Neuronal stem cell (in vitro differentiated cells): ENCODE measurements around the gene TMEM151B.

Experiments used
- DNase-seq: peaks from one replicate; pipeline ENCODE4 v3.0.0-alpha.2; 2013; ENCODE audit warnings: low spot score
- H2AFZ ChIP-seq: one replicate; pipeline ENCODE4 v1.6.1; 2013; ENCODE audit warnings: mild to moderate bottlenecking, low read length, inconsistent platforms
- H2AK5ac ChIP-seq: 2 replicates; pipeline ENCODE4 v1.6.1; 2013; ENCODE audit warnings: low read depth, mild to moderate bottlenecking, inconsistent platforms, low read length, moderate library complexity, mixed read lengths
- H2BK120ac ChIP-seq: 2 replicates; pipeline ENCODE4 v1.6.1; 2013; ENCODE audit warnings: low read depth, mild to moderate bottlenecking, inconsistent platforms, low read length, moderate library complexity, mixed read lengths
- H2BK12ac ChIP-seq: one replicate; pipeline ENCODE4 v1.6.1; 2013; ENCODE audit warnings: low read length, inconsistent platforms
- H2BK15ac ChIP-seq: 2 replicates; pipeline ENCODE4 v1.6.1; 2013; ENCODE audit warnings: mild to moderate bottlenecking, low read length, inconsistent platforms, mixed read lengths
- H2BK5ac ChIP-seq: one replicate; pipeline ENCODE4 v1.6.1; 2013; ENCODE audit warnings: inconsistent platforms, mild to moderate bottlenecking, low read length, moderate library complexity
- H3K14ac ChIP-seq: one replicate; pipeline ENCODE4 v1.6.1; 2013; ENCODE audit warnings: low read length, inconsistent platforms
- H3K18ac ChIP-seq: 2 replicates; pipeline ENCODE4 v1.6.1; 2013; ENCODE audit warnings: low read length, inconsistent platforms
- H3K23ac ChIP-seq: 2 replicates; pipeline ENCODE4 v1.6.1; 2013; ENCODE audit warnings: low read depth, mild to moderate bottlenecking, mixed read lengths, low read length, inconsistent platforms; ENCODE audit not compliant: poor library complexity
- H3K27ac ChIP-seq: replicated peaks from 3 replicates; pipeline ENCODE4 v1.5.1; 2013; ENCODE audit warnings: low read length, inconsistent platforms
- H3K27me3 ChIP-seq, 3 experiments: 2 replicates each; pipeline ENCODE4 v1.6.1; 2013; ENCODE audit warnings: low read length in 3 of 3, mild to moderate bottlenecking in 2 of 3, inconsistent platforms in 1 of 3, low read depth in 1 of 3, mixed read lengths in 1 of 3, moderate library complexity in 1 of 3; ENCODE audit not compliant: control insufficient read depth in 3 of 3, insufficient read depth in 3 of 3
- H3K36me3 ChIP-seq, 2 donors: replicated peaks in 1 of 2; 2 replicates each; pipeline ENCODE4 v1.6.1; 2013; ENCODE audit warnings: low read length in 2 of 2; ENCODE audit not compliant: control insufficient read depth in 2 of 2, insufficient read depth in 2 of 2
- H3K4ac ChIP-seq: 2 replicates; pipeline ENCODE4 v1.6.1; 2013; ENCODE audit warnings: inconsistent platforms, mild to moderate bottlenecking, low read length, moderate library complexity
- H3K4me1 ChIP-seq, 2 donors: 1 replicate in 1 of 2; 2 replicates in 1 of 2; pipeline ENCODE4 v1.6.1; 2013; ENCODE audit warnings: low read length in 2 of 2, low read depth in 1 of 2; ENCODE audit not compliant: control insufficient read depth in 2 of 2, insufficient read depth in 1 of 2
- H3K4me2 ChIP-seq: one replicate; pipeline ENCODE4 v1.6.1; 2013; ENCODE audit warnings: mild to moderate bottlenecking, low read length, inconsistent platforms; ENCODE audit not compliant: insufficient read depth, poor library complexity, severe bottlenecking
- H3K4me3 ChIP-seq, 2 donors: 2 replicates each; pipeline ENCODE4 v1.5.1; 2013; ENCODE audit warnings: low read length in 2 of 2, mild to moderate bottlenecking in 2 of 2, inconsistent platforms in 1 of 2, moderate library complexity in 1 of 2
- H3K79me1 ChIP-seq: one replicate; pipeline ENCODE4 v1.6.1; 2013; ENCODE audit warnings: low read depth, mild to moderate bottlenecking, inconsistent platforms, low read length, moderate library complexity
- H3K9ac ChIP-seq: one replicate; pipeline ENCODE4 v1.6.1; 2013; ENCODE audit warnings: mild to moderate bottlenecking, low read depth, low read length, inconsistent platforms; ENCODE audit not compliant: poor library complexity
- H3K9me3 ChIP-seq, 2 donors: replicated peaks in 1 of 2; 2 replicates each; pipeline versions ENCODE3 to v1.6.1; 2013; ENCODE audit warnings: low read length in 2 of 2, mild to moderate bottlenecking in 2 of 2, inconsistent platforms in 1 of 2, low read depth in 1 of 2, mixed read lengths in 1 of 2, moderate library complexity in 1 of 2; ENCODE audit not compliant: control insufficient read depth in 2 of 2, insufficient read depth in 1 of 2
- H4K8ac ChIP-seq: one replicate; pipeline ENCODE4 v1.6.1; 2013; ENCODE audit warnings: low read depth, mild to moderate bottlenecking, inconsistent platforms, low read length, moderate library complexity
- H4K91ac ChIP-seq: one replicate; pipeline ENCODE4 v1.6.1; 2013; ENCODE audit warnings: low read length, low read depth, mild to moderate bottlenecking, inconsistent platforms; ENCODE audit not compliant: poor library complexity
- WGBS, 2 donors: extraction: QIAGEN DNeasy Blood & Tissue Kit; methylation state at CpG; one replicate each; pipeline ENCODE4 v1.1.7; 2013; ENCODE audit warnings: missing lambda C conversion rate in 2 of 2, mixed read lengths in 1 of 2; ENCODE audit not compliant: insufficient read length in 2 of 2, insufficient replicate concordance in 1 of 2; ENCODE audit errors: extremely low coverage in 2 of 2; 5-methylcytosine and 5-hydroxymethylcytosine counted together

The TMEM151B gene

GRCh38 chr6:44257753-44258324 lies 12.4 kb upstream of the TMEM151B start:
- H3K79me1 ChIP-seq = no peaks in the 10 kb centered on the region
- H2BK15ac ChIP-seq = no peak overlapping the region
- no peak overlapping the region for H2BK5ac ChIP-seq
- H3K4me1 ChIP-seq = peaks cover 13 to 14% of the 10 kb centered on the region in 2 donors
- peak overlapping the region; percentile 98 for H3K4me2 ChIP-seq
- no peak for DNase-seq
- H2BK120ac ChIP-seq = no peak overlapping the region
- peaks cover 40 to 79% of the 10 kb centered on the region in 2 donors for H3K36me3 ChIP-seq
- peak overlapping the region; percentile 89 for H3K18ac ChIP-seq
- no peaks in the 10 kb centered on the region for H3K9me3 ChIP-seq
- H3K4ac ChIP-seq = no peak overlapping the region
- peak overlapping the region; percentile 92 for H3K23ac ChIP-seq
- no peak overlapping the region for H3K14ac ChIP-seq
- no CpG with 5 or more reads among the region's 15 CpGs for WGBS, 2 donors
- H4K91ac ChIP-seq = no peak overlapping the region
- no peak overlapping the region for H4K8ac ChIP-seq
- peak overlapping the region; percentile 67 to 69 for H3K4me3 ChIP-seq
- H2AK5ac ChIP-seq = peak overlapping the region; percentile 27
- H2BK12ac ChIP-seq = no peak overlapping the region
- H3K9ac ChIP-seq = no peak overlapping the region
- H3K27ac ChIP-seq = peak overlapping the region; percentile 35
- H3K27me3 ChIP-seq = no peaks in the 10 kb centered on the region
- peak overlapping the region; percentile 91 for H2AFZ ChIP-seq

- Histone ChIP-seq H3K9ac (no peak overlapping the region), H3K9me3 (no peaks in the 10 kb centered on the region), H3K4me3 (no peak overlapping the region), H3K27ac (no peak overlapping the region), H2AK5ac (no peak overlapping the region), H3K18ac (no peak overlapping the region), H4K91ac (no peak overlapping the region), H3K4me2 (no peak overlapping the region), H2AFZ (no peak overlapping the region), H2BK15ac (no peak overlapping the region), H3K79me1 (no peaks in the 10 kb centered on the region), H3K14ac (no peak overlapping the region), H4K8ac (no peak overlapping the region), H2BK12ac (no peak overlapping the region), H2BK5ac (no peak overlapping the region), H3K4me1 (peaks cover 17 to 19% of the 10 kb centered on the region in 2 donors), H3K4ac (no peak overlapping the region), H3K27me3 (no peaks in the 10 kb centered on the region), H3K23ac (no peak overlapping the region), H2BK120ac (no peak overlapping the region), H3K36me3 (peaks cover 34 to 77% of the 10 kb centered on the region in 2 donors)
- no peak for DNase-seq
- WGBS, 2 donors = no CpG with 5 or more reads among the region's 9 CpGs
Observed at GRCh38 chr6:44258325-44258863, 11.9 kb upstream of the TMEM151B start.

- H2AK5ac ChIP-seq = no peak overlapping the region
- no peak overlapping the region for H2BK12ac ChIP-seq
- no peak overlapping the region for H3K4me3 ChIP-seq
- no peaks in the 10 kb centered on the region for H3K9me3 ChIP-seq
- no peak overlapping the region for H3K4ac ChIP-seq
- no peak overlapping the region for H2AFZ ChIP-seq
- no peak overlapping the region for H2BK15ac ChIP-seq
- H3K36me3 ChIP-seq = peaks cover 31 to 72% of the 10 kb centered on the region in 2 donors
- H3K18ac ChIP-seq = no peak overlapping the region
- no peak overlapping the region for H2BK120ac ChIP-seq
- H3K9ac ChIP-seq = no peak overlapping the region
- no peak overlapping the region for H4K91ac ChIP-seq
- peaks cover 22 to 24% of the 10 kb centered on the region in 2 donors for H3K4me1 ChIP-seq
- H3K4me2 ChIP-seq = no peak overlapping the region
- DNase-seq = no peak
- no peak overlapping the region for H3K27ac ChIP-seq
- no peak overlapping the region for H3K14ac ChIP-seq
- no peak overlapping the region for H4K8ac ChIP-seq
- no peak overlapping the region for H3K23ac ChIP-seq
- no peaks in the 10 kb centered on the region for H3K27me3 ChIP-seq
- no peak overlapping the region for H2BK5ac ChIP-seq
- no peaks in the 10 kb centered on the region for H3K79me1 ChIP-seq
- WGBS, 2 donors = no CpG with 5 or more reads among the region's 3 CpGs
Observed at GRCh38 chr6:44258921-44259320, 11.3 kb upstream of the TMEM151B start.

- Histone ChIP-seq H3K79me1 (peaks cover 2% of the 10 kb centered on the region), H3K9ac (no peak overlapping the region), H3K18ac (no peak overlapping the region), H3K27ac (no peak overlapping the region), H3K23ac (peak overlapping the region; percentile 14), H3K4ac (no peak overlapping the region), H3K14ac (no peak overlapping the region), H2AFZ (no peak overlapping the region), H3K27me3 (no peaks in the 10 kb centered on the region), H3K4me3 (no peak overlapping the region), H2BK120ac (no peak overlapping the region), H3K4me1 (peaks cover 30% of the 10 kb centered on the region in 2 donors), H4K91ac (no peak overlapping the region), H2BK5ac (no peak overlapping the region), H3K9me3 (no peaks in the 10 kb centered on the region), H2BK15ac (no peak overlapping the region), H3K4me2 (no peak overlapping the region), H2BK12ac (no peak overlapping the region), H3K36me3 (peaks cover 21 to 61% of the 10 kb centered on the region in 2 donors), H4K8ac (no peak overlapping the region), H2AK5ac (no peak overlapping the region)
- no peak for DNase-seq
- no CpG with 5 or more reads among the region's 8 CpGs for WGBS, 2 donors
Observed at GRCh38 chr6:44260011-44260410, 10.2 kb upstream of the TMEM151B start.
